WTC11 (cell line): ENCODE results near the gene SEC22A. TPM values are rescaled to one million over a fixed set of nuclear protein-coding genes. Genes with fewer than 3 reads are reported as not detected.
A peak's percentile ranks its signal among the peaks of the same experiment; 100 is the strongest.

ENCODE experiments used
- ATAC-seq: fragments of 200-7000 bp; cut with Tn5 transposase; 2 replicates; pipeline ENCODE4 v1.10.0; 2021; ENCODE audit warnings: mild to moderate bottlenecking, moderate library complexity
- CTCF ChIA-PET: fragments of 300-600 bp; sonication (Branson Sonifier 250); formaldehyde crosslinking; loops from one replicate; lab custom pipeline; 2021; ENCODE audit warnings: antibody characterized with exemption; lab: Charles Lee
- POLR2A ChIA-PET: fragments of 350-600 bp; sonication (Branson Sonifier 250); formaldehyde crosslinking; loops from one replicate; lab custom pipeline; 2021; ENCODE audit warnings: antibody characterized with exemption; lab: Charles Lee
- DNase-seq: peaks from one replicate; pipeline ENCODE4 v3.0.0; 2021; ENCODE audit warnings: low spot score
- H3K27ac Mint-ChIP-seq: 2 replicates; pipeline ENCODE4 v1.8.0; 2021; ENCODE audit warnings: mixed read lengths
- H3K27me3 Mint-ChIP-seq: 2 replicates; pipeline ENCODE4 v1.8.0; 2021; ENCODE audit warnings: low read depth, mild to moderate bottlenecking, moderate library complexity, mixed read lengths
- H3K36me3 Mint-ChIP-seq: 2 replicates; pipeline ENCODE4 v1.8.0; 2021; ENCODE audit warnings: mixed read lengths
- H3K4me1 Mint-ChIP-seq: 2 replicates; pipeline ENCODE4 v1.8.0; 2022; ENCODE audit warnings: mixed read lengths
- H3K4me3 Mint-ChIP-seq: 2 replicates; pipeline ENCODE4 v1.8.0; 2021; ENCODE audit warnings: mild to moderate bottlenecking, moderate library complexity, mixed read lengths
- H3K9me3 Mint-ChIP-seq: 2 replicates; pipeline ENCODE4 v1.8.0; 2021; ENCODE audit warnings: mixed read lengths
- ESRRA ChIP-seq: sonication (generic); formaldehyde crosslinking; IDR thresholded peaks from 2 replicates; pipeline ENCODE4 v1.8.1; 2022; ENCODE audit warnings: mild to moderate bottlenecking, missing genetic modification reagents, borderline replicate concordance
- GABPB1 ChIP-seq: sonication (generic); formaldehyde crosslinking; IDR thresholded peaks from 2 replicates; pipeline ENCODE4 v1.8.1; 2023; ENCODE audit warnings: mild to moderate bottlenecking, missing genetic modification reagents
- MXD4 ChIP-seq: fragments of 250-450 bp; sonication (Bioruptor Pico); IDR thresholded peaks from 2 replicates; pipeline ENCODE4 v1.8.0; 2021; ENCODE audit warnings: mild to moderate bottlenecking, moderate library complexity, borderline replicate concordance
- MYBL2 ChIP-seq: sonication (generic); formaldehyde crosslinking; IDR thresholded peaks from 2 replicates; pipeline ENCODE4 v1.8.1; 2023; ENCODE audit warnings: mild to moderate bottlenecking, moderate library complexity, missing genetic modification reagents
- NFYB ChIP-seq: sonication (generic); formaldehyde crosslinking; conservative IDR thresholded peaks from 2 replicates; pipeline ENCODE4 v1.8.0; 2022; ENCODE audit warnings: low read depth, missing genetic modification reagents
- NR2C2 ChIP-seq: sonication (generic); formaldehyde crosslinking; IDR thresholded peaks from 2 replicates; pipeline ENCODE4 v1.8.0; 2022; ENCODE audit warnings: mild to moderate bottlenecking, missing genetic modification reagents
- PRRX2 ChIP-seq: fragments of 250-450 bp; sonication (Bioruptor Pico); IDR thresholded peaks from 2 replicates; pipeline ENCODE4 v1.8.0; 2021; ENCODE audit warnings: mild to moderate bottlenecking
- RELA ChIP-seq: sonication (generic); formaldehyde crosslinking; IDR thresholded peaks from 2 replicates; pipeline ENCODE4 v1.8.1; 2022; ENCODE audit warnings: missing genetic modification reagents, mild to moderate bottlenecking, borderline replicate concordance
- TEAD1 ChIP-seq: sonication (generic); formaldehyde crosslinking; IDR thresholded peaks from 2 replicates; pipeline ENCODE4 v1.8.0; 2022; ENCODE audit warnings: mild to moderate bottlenecking, missing genetic modification reagents
- TEAD4 ChIP-seq: sonication (generic); formaldehyde crosslinking; IDR thresholded peaks from 2 replicates; pipeline ENCODE4 v1.8.0; 2022; ENCODE audit warnings: mild to moderate bottlenecking, missing genetic modification reagents
- ZBTB21 ChIP-seq: sonication (generic); formaldehyde crosslinking; IDR thresholded peaks from 2 replicates; pipeline ENCODE4 v1.8.1; 2023; ENCODE audit warnings: mild to moderate bottlenecking, missing genetic modification reagents, borderline replicate concordance
- ZNF138 ChIP-seq: sonication (generic); formaldehyde crosslinking; conservative IDR thresholded peaks from 2 replicates; pipeline ENCODE4 v1.8.1; 2022; ENCODE audit warnings: mild to moderate bottlenecking, moderate library complexity, missing genetic modification reagents
- ZNF219 ChIP-seq: sonication (generic); formaldehyde crosslinking; IDR thresholded peaks from 2 replicates; pipeline ENCODE4 v1.8.0; 2023; ENCODE audit warnings: missing genetic modification reagents, mild to moderate bottlenecking, borderline replicate concordance
- ZNF232 ChIP-seq: sonication (generic); formaldehyde crosslinking; IDR thresholded peaks from 2 replicates; pipeline ENCODE4 v1.8.0; 2022; ENCODE audit warnings: mild to moderate bottlenecking, missing genetic modification reagents
- ZNF317 ChIP-seq: sonication (generic); formaldehyde crosslinking; IDR thresholded peaks from 2 replicates; pipeline ENCODE4 v1.8.1; 2023; ENCODE audit warnings: low read depth, mild to moderate bottlenecking, moderate library complexity, missing genetic modification reagents, borderline replicate concordance
- total RNA-seq: library from RNA; stranded (reverse); gene quantifications from 3 replicates; pipeline ENCODE4 v1.2.3, GENCODE V29; 2021
- TF ChIP-seq, protein P1 (sequence below): sonication (generic); formaldehyde crosslinking; IDR thresholded peaks from 2 replicates; pipeline ENCODE4 v1.8.1; 2022; ENCODE audit warnings: low read depth, missing genetic modification reagents, borderline replicate concordance
- TF ChIP-seq, protein P2 (sequence below): sonication (generic); formaldehyde crosslinking; IDR thresholded peaks from 2 replicates; pipeline ENCODE4 v1.8.0; 2023; ENCODE audit warnings: missing genetic modification reagents, mild to moderate bottlenecking, borderline replicate concordance
- TF ChIP-seq, protein P3 (sequence below): fragments of 200-600 bp; IDR thresholded peaks from 2 replicates; pipeline ENCODE4 v1.8.0; 2022; ENCODE audit warnings: antibody characterized with exemption
- TF ChIP-seq, protein P4 (sequence below): fragments of 250-450 bp; sonication (Bioruptor Pico); IDR thresholded peaks from 2 replicates; pipeline ENCODE4 v1.9.0; 2021; ENCODE audit warnings: moderate library complexity, mild to moderate bottlenecking, inconsistent platforms, borderline replicate concordance
- TF ChIP-seq, protein P5 (sequence below): sonication (generic); formaldehyde crosslinking; IDR thresholded peaks from 2 replicates; pipeline ENCODE4 v1.8.0; 2022; ENCODE audit warnings: mild to moderate bottlenecking, missing genetic modification reagents
- TF ChIP-seq, protein P6 (sequence below): sonication (generic); formaldehyde crosslinking; IDR thresholded peaks from 2 replicates; pipeline ENCODE4 v1.8.1; 2022; ENCODE audit warnings: missing genetic modification reagents, borderline replicate concordance
- TF ChIP-seq, protein P7 (sequence below): sonication (generic); formaldehyde crosslinking; IDR thresholded peaks from 2 replicates; pipeline ENCODE4 v1.8.1; 2023; ENCODE audit warnings: mild to moderate bottlenecking, missing genetic modification reagents

The SEC22A gene
- total RNA-seq, 1 experiment from 2014 or later: 12.6 TPM

DNA sequence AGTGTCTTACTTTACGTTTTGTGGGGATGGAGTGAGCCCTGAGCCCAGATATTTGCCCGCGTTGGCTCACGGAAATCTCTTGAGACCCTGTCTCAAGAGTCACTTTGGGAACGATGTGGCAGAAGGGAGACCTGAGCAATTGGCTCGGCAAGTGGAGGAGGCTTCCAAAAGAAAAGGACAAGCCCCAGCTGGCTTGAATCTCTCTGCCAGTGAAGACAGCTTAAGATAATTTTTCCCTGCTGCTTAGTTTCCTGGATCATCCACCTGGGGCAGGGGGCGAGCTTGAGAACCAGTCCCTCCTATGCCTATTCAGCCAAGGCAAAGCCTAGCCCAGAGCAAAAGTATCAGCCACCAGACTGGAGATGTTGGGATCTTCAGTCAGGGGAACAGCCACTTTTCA is 708 bp downstream of the SEC22A start:
- POLR2A ChIA-PET: interaction anchor here (1.6 kb wide), 1 partner anchor 113 kb away, joined by 6 read pairs; no protein-coding TSS in a partner anchor
- Mint-ChIP-seq H3K4me1 (peaks cover 14% of the 10 kb centered on the region), H3K36me3 (peaks cover 4% of the 10 kb centered on the region; the same call in 1 of the 2 replicates), H3K4me3 (peak overlapping the region; percentile 94), H3K27me3 (no peaks in the 10 kb centered on the region), H3K27ac (peak overlapping the region; percentile 94), H3K9me3 (peaks cover 13% of the 10 kb centered on the region)
- ATAC-seq (no peak), DNase-seq (peak; percentile 20)
- TF ChIP-seq RELA (no peak), ZNF219 (CRISPR knock-in tag) (no peak), ZNF138 (CRISPR knock-in tag) (no peak), MYBL2 (CRISPR knock-in tag) (no peak), NR2C2 (no peak), NFYB (no peak), TEAD4 (CRISPR knock-in tag) (no peak), GABPB1 (CRISPR knock-in tag) (no peak), MXD4 (CRISPR knock-in tag) (no peak)
- TF ChIP-seq, protein P1, sequence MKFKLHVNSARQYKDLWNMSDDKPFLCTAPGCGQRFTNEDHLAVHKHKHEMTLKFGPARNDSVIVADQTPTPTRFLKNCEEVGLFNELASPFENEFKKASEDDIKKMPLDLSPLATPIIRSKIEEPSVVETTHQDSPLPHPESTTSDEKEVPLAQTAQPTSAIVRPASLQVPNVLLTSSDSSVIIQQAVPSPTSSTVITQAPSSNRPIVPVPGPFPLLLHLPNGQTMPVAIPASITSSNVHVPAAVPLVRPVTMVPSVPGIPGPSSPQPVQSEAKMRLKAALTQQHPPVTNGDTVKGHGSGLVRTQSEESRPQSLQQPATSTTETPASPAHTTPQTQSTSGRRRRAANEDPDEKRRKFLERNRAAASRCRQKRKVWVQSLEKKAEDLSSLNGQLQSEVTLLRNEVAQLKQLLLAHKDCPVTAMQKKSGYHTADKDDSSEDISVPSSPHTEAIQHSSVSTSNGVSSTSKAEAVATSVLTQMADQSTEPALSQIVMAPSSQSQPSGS (CRISPR knock-in tag): no peak
- TF ChIP-seq, protein P2, sequence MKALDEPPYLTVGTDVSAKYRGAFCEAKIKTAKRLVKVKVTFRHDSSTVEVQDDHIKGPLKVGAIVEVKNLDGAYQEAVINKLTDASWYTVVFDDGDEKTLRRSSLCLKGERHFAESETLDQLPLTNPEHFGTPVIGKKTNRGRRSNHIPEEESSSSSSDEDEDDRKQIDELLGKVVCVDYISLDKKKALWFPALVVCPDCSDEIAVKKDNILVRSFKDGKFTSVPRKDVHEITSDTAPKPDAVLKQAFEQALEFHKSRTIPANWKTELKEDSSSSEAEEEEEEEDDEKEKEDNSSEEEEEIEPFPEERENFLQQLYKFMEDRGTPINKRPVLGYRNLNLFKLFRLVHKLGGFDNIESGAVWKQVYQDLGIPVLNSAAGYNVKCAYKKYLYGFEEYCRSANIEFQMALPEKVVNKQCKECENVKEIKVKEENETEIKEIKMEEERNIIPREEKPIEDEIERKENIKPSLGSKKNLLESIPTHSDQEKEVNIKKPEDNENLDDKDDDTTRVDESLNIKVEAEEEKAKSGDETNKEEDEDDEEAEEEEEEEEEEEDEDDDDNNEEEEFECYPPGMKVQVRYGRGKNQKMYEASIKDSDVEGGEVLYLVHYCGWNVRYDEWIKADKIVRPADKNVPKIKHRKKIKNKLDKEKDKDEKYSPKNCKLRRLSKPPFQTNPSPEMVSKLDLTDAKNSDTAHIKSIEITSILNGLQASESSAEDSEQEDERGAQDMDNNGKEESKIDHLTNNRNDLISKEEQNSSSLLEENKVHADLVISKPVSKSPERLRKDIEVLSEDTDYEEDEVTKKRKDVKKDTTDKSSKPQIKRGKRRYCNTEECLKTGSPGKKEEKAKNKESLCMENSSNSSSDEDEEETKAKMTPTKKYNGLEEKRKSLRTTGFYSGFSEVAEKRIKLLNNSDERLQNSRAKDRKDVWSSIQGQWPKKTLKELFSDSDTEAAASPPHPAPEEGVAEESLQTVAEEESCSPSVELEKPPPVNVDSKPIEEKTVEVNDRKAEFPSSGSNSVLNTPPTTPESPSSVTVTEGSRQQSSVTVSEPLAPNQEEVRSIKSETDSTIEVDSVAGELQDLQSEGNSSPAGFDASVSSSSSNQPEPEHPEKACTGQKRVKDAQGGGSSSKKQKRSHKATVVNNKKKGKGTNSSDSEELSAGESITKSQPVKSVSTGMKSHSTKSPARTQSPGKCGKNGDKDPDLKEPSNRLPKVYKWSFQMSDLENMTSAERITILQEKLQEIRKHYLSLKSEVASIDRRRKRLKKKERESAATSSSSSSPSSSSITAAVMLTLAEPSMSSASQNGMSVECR (CRISPR knock-in tag): no peak
- CTCF ChIA-PET: interaction anchor here (0.5 to 1.9 kb wide), 6 partner anchors 9 to 163 kb away, joined by 3 to 7 read pairs (median 5); no protein-coding TSS in a partner anchor

DNA sequence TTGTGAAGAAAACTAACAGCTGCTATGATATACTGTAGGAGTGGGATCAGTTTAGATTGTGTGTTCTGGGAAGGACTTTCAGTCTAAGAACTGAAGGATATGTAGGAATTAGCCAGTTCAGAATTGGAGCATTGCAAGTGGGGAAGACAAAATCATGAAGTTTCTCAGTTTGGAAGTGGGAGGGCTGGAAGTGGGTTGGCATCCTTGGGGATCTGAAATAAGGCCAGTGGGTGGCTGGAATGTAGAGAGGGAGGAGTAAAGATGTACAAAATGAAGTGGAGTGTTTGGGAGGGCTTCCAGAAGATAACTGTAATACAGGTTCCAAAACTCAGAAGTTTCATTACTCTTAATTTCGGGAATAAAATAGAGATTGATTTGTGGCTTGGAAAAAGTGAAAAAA is 17.2 kb downstream of the SEC22A start:
- CTCF ChIA-PET: no interaction called here
- no peak for DNase-seq
- ATAC-seq: no peak
- Mint-ChIP-seq H3K36me3 (no peaks in the 10 kb centered on the region), H3K4me1 (peaks cover 9% of the 10 kb centered on the region), H3K9me3 (no peaks in the 10 kb centered on the region), H3K27me3 (no peaks in the 10 kb centered on the region), H3K27ac (no peak overlapping the region), H3K4me3 (no peak overlapping the region)
- POLR2A ChIA-PET: no interaction called here
- TF ChIP-seq, protein P3, sequence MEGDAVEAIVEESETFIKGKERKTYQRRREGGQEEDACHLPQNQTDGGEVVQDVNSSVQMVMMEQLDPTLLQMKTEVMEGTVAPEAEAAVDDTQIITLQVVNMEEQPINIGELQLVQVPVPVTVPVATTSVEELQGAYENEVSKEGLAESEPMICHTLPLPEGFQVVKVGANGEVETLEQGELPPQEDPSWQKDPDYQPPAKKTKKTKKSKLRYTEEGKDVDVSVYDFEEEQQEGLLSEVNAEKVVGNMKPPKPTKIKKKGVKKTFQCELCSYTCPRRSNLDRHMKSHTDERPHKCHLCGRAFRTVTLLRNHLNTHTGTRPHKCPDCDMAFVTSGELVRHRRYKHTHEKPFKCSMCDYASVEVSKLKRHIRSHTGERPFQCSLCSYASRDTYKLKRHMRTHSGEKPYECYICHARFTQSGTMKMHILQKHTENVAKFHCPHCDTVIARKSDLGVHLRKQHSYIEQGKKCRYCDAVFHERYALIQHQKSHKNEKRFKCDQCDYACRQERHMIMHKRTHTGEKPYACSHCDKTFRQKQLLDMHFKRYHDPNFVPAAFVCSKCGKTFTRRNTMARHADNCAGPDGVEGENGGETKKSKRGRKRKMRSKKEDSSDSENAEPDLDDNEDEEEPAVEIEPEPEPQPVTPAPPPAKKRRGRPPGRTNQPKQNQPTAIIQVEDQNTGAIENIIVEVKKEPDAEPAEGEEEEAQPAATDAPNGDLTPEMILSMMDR: no peak
- TF ChIP-seq ZBTB21 (CRISPR knock-in tag) (no peak), ZNF317 (CRISPR knock-in tag) (no peak), TEAD1 (no peak), ESRRA (CRISPR knock-in tag) (no peak), ZNF232 (no peak), MXD4 (CRISPR knock-in tag) (no peak), PRRX2 (CRISPR knock-in tag) (no peak)
- TF ChIP-seq, protein P4, sequence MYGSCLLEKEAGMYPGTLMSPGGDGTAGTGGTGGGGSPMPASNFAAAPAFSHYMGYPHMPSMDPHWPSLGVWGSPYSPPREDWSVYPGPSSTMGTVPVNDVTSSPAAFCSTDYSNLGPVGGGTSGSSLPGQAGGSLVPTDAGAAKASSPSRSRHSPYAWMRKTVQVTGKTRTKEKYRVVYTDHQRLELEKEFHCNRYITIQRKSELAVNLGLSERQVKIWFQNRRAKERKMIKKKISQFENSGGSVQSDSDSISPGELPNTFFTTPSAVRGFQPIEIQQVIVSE (CRISPR knock-in tag): no peak
- TF ChIP-seq, protein P5, sequence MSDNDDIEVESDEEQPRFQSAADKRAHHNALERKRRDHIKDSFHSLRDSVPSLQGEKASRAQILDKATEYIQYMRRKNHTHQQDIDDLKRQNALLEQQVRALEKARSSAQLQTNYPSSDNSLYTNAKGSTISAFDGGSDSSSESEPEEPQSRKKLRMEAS (CRISPR knock-in tag): no peak
- TF ChIP-seq, protein P6, sequence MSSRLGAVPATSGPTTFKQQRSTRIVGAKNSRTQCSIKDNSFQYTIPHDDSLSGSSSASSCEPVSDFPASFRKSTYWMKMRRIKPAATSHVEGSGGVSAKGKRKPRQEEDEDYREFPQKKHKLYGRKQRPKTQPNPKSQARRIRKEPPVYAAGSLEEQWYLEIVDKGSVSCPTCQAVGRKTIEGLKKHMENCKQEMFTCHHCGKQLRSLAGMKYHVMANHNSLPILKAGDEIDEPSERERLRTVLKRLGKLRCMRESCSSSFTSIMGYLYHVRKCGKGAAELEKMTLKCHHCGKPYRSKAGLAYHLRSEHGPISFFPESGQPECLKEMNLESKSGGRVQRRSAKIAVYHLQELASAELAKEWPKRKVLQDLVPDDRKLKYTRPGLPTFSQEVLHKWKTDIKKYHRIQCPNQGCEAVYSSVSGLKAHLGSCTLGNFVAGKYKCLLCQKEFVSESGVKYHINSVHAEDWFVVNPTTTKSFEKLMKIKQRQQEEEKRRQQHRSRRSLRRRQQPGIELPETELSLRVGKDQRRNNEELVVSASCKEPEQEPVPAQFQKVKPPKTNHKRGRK (CRISPR knock-in tag): no peak
- TF ChIP-seq, protein P7, sequence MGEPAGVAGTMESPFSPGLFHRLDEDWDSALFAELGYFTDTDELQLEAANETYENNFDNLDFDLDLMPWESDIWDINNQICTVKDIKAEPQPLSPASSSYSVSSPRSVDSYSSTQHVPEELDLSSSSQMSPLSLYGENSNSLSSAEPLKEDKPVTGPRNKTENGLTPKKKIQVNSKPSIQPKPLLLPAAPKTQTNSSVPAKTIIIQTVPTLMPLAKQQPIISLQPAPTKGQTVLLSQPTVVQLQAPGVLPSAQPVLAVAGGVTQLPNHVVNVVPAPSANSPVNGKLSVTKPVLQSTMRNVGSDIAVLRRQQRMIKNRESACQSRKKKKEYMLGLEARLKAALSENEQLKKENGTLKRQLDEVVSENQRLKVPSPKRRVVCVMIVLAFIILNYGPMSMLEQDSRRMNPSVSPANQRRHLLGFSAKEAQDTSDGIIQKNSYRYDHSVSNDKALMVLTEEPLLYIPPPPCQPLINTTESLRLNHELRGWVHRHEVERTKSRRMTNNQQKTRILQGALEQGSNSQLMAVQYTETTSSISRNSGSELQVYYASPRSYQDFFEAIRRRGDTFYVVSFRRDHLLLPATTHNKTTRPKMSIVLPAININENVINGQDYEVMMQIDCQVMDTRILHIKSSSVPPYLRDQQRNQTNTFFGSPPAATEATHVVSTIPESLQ: no peak
